Keratinocyte (primary cell): Measurements from ENCODE around the gene ARL15. TPM values are rescaled to one million over a fixed set of nuclear protein-coding genes. Genes with fewer than 3 reads are reported as not detected.

Experiments used
- DNase-seq: peaks from one replicate; pipeline ENCODE4 v3.0.0-alpha.2; 2011; ENCODE audit warnings: low read depth, missing footprints, low spot score
- FAIRE-seq: peaks from 2 replicates; lab custom pipeline; 2011; peaks lifted over from hg19 to GRCh38; lab: Jason Lieb, UNC
- H2AFZ ChIP-seq: 2 replicates; pipeline ENCODE4 v1.6.0; 2012; ENCODE audit warnings: low read length, control low read depth, inconsistent platforms; ENCODE audit not compliant: control insufficient read depth
- H3K27ac ChIP-seq: 2 replicates; pipeline ENCODE4 v1.5.1; 2011; ENCODE audit warnings: low read length; ENCODE audit not compliant: control insufficient read depth, insufficient read depth
- H3K27me3 ChIP-seq: 3 replicates; pipeline ENCODE4 v1.6.0; 2011; ENCODE audit warnings: low read length; ENCODE audit not compliant: control insufficient read depth, insufficient read depth; ENCODE audit errors: extremely low read depth
- H3K36me3 ChIP-seq, 2 experiments: 2 replicates in 1 of 2; 3 replicates in 1 of 2; pipeline ENCODE4 v1.5.1; 2011; ENCODE audit warnings: low read length in 2 of 2, mild to moderate bottlenecking in 1 of 2; ENCODE audit not compliant: control insufficient read depth in 2 of 2, insufficient read depth in 2 of 2; ENCODE audit errors: extremely low read depth in 1 of 2
- H3K4me1 ChIP-seq: 3 replicates; pipeline ENCODE4 v1.5.1; 2011; ENCODE audit warnings: low read length; ENCODE audit not compliant: control insufficient read depth, insufficient read depth; ENCODE audit errors: extremely low read depth
- H3K4me2 ChIP-seq: 3 replicates; pipeline ENCODE4 v1.6.0; 2011; ENCODE audit warnings: low read depth, low read length; ENCODE audit not compliant: control insufficient read depth, insufficient read depth; ENCODE audit errors: extremely low read depth
- H3K4me3 ChIP-seq, 3 experiments: fragments of 200-600 bp in 1 of 3; sonication (generic) in 1 of 3; 2 replicates in 2 of 3; 3 replicates in 1 of 3; pipeline ENCODE4 v1.5.1; 2011 to 2016; ENCODE audit warnings: low read length in 3 of 3, mild to moderate bottlenecking in 3 of 3, control low read depth in 2 of 3, inconsistent platforms in 1 of 3, low read depth in 1 of 3, mixed read lengths in 1 of 3, mixed run types in 1 of 3, moderate library complexity in 1 of 3; ENCODE audit not compliant: control insufficient read depth in 2 of 3, insufficient read depth in 2 of 3; ENCODE audit errors: extremely low read depth in 1 of 3
- H3K79me2 ChIP-seq: 2 replicates; pipeline ENCODE4 v1.6.0; 2012; ENCODE audit warnings: low read length; ENCODE audit not compliant: control insufficient read depth, insufficient read depth
- H3K9ac ChIP-seq: 3 replicates; pipeline ENCODE4 v1.6.0; 2011; ENCODE audit warnings: low read length; ENCODE audit not compliant: control insufficient read depth, insufficient read depth; ENCODE audit errors: extremely low read depth
- H3K9me1 ChIP-seq: 3 replicates; pipeline ENCODE4 v1.6.0; 2011; ENCODE audit warnings: low read length; ENCODE audit not compliant: control insufficient read depth, insufficient read depth; ENCODE audit errors: extremely low read depth
- H3K9me3 ChIP-seq: 2 replicates; pipeline ENCODE4 v1.5.1; 2012; ENCODE audit warnings: low read depth, low read length; ENCODE audit not compliant: control insufficient read depth
- H4K20me1 ChIP-seq: 3 replicates; pipeline ENCODE4 v1.6.0; 2011; ENCODE audit warnings: low read length; ENCODE audit not compliant: control insufficient read depth, insufficient read depth; ENCODE audit errors: extremely low read depth
- EZH2 ChIP-seq: IDR thresholded peaks from one replicate; pipeline ENCODE4 v1.6.1; 2012; ENCODE audit warnings: inconsistent platforms, mild to moderate bottlenecking, low read length, moderate library complexity
- dilution Hi-C: fragments of 300-500 bp; cut with MboI; formaldehyde crosslinking; loops from one replicate; pipeline ENCODE4 v1.7.0; 2020; ENCODE audit warnings: low sequenced_read_pairs; ENCODE audit not compliant: extremely low pct_ligation_motif_present
- polyA plus RNA-seq, 5 experiments: library from polyadenylated mRNA; depleted of rRNA in 3 of 5; stranded (reverse) in 3 of 5; stranded (forward) in 1 of 5; unstranded in 1 of 5; fragments of >200 nt; gene quantifications; 1 replicate in 1 of 5; 2 replicates in 3 of 5; 3 replicates in 1 of 5; pipeline versions ENCODE4 v1.2.1 to v1.2.3, GENCODE V29; 2011 to 2012; ENCODE audit warnings: missing spikeins in 2 of 5, low read depth in 1 of 5, low replicate concordance in 1 of 5
- TF ChIP-seq, protein P1 (sequence below), 3 experiments: IDR thresholded peaks in 1 of 3; conservative IDR thresholded peaks in 1 of 3; optimal IDR thresholded peaks in 1 of 3; 2 replicates in 2 of 3; 3 replicates in 1 of 3; pipeline versions ENCODE3 to v1.5.1; 2011; ENCODE audit warnings: low read length in 3 of 3, mild to moderate bottlenecking in 3 of 3, moderate library complexity in 2 of 3, control low read depth in 1 of 3, inconsistent platforms in 1 of 3; ENCODE audit not compliant: insufficient read depth in 2 of 3; ENCODE audit errors: extremely low read depth in 1 of 3

The ARL15 gene
- polyA plus RNA-seq, 1 donor (not counting 4 experiments of a cell fraction or from before 2014, with no cell fraction given), result 19.7 TPM

GRCh38 chr5:54206580-54207229 lies 103.7 kb downstream of the ARL15 start:
- no peak overlapping the region for H2AFZ ChIP-seq
- H3K9ac ChIP-seq, result no peak overlapping the region
- no peak for TF ChIP-seq EZH2
- TF ChIP-seq, protein P1, sequence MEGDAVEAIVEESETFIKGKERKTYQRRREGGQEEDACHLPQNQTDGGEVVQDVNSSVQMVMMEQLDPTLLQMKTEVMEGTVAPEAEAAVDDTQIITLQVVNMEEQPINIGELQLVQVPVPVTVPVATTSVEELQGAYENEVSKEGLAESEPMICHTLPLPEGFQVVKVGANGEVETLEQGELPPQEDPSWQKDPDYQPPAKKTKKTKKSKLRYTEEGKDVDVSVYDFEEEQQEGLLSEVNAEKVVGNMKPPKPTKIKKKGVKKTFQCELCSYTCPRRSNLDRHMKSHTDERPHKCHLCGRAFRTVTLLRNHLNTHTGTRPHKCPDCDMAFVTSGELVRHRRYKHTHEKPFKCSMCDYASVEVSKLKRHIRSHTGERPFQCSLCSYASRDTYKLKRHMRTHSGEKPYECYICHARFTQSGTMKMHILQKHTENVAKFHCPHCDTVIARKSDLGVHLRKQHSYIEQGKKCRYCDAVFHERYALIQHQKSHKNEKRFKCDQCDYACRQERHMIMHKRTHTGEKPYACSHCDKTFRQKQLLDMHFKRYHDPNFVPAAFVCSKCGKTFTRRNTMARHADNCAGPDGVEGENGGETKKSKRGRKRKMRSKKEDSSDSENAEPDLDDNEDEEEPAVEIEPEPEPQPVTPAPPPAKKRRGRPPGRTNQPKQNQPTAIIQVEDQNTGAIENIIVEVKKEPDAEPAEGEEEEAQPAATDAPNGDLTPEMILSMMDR (optimal IDR thresholded peaks at IDR 0.05 in 1 of 3, IDR thresholded peaks at IDR 0.05 in 1 of 3, conservative IDR thresholded peaks at IDR 0.05 in 1 of 3; ENCODE audit: extremely low read depth in 1 of 3, insufficient read depth in 2 of 3, low read length in 3 of 3), result no peak
- no peaks in the 10 kb centered on the region for H3K79me2 ChIP-seq
- no peaks in the 10 kb centered on the region for H4K20me1 ChIP-seq
- DNase-seq (no peak), FAIRE-seq (no peak)
- no peaks in the 10 kb centered on the region for H3K4me1 ChIP-seq
- no peak overlapping the region for H3K4me3 ChIP-seq
- dilution Hi-C loops, result no loop called here
- H3K4me2 ChIP-seq, result no peak overlapping the region
- H3K36me3 ChIP-seq, result no peaks in the 10 kb centered on the region
- no peaks in the 10 kb centered on the region for H3K27me3 ChIP-seq
- no peaks in the 10 kb centered on the region for H3K9me1 ChIP-seq
- H3K9me3 ChIP-seq, result no peaks in the 10 kb centered on the region
- no peak overlapping the region for H3K27ac ChIP-seq

DNA sequence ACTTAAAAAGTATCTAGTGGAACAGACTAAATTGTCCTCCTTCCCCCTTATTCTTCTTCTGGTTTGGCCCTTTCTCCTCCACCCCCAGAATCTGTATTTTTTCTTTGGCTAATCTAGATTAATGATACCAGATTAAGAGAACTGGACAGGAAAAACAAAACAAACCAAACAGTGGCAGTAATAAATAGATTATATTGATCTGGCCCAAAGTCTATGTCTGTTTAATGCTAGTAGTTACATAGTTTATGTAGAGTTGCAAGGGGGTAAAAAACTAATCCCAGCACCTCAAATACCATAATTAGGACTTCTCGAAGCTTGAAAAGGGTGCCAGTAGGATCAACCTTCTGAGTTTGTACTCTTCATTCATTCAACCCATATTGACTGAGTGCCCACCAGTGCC lies 104.5 kb downstream of the ARL15 start:
- no peaks in the 10 kb centered on the region for H3K9me3 ChIP-seq
- no peaks in the 10 kb centered on the region for H4K20me1 ChIP-seq
- FAIRE-seq, result no peak
- no peaks in the 10 kb centered on the region for H3K27me3 ChIP-seq
- no peak for DNase-seq
- no peak for TF ChIP-seq EZH2
- TF ChIP-seq, protein P1 (optimal IDR thresholded peaks at IDR 0.05 in 1 of 3, IDR thresholded peaks at IDR 0.05 in 1 of 3, conservative IDR thresholded peaks at IDR 0.05 in 1 of 3; ENCODE audit: extremely low read depth in 1 of 3, insufficient read depth in 2 of 3, low read length in 3 of 3), result no peak
- H3K9me1 ChIP-seq, result no peaks in the 10 kb centered on the region
- no peaks in the 10 kb centered on the region for H3K36me3 ChIP-seq
- no peak overlapping the region for H2AFZ ChIP-seq
- H3K27ac ChIP-seq, result no peak overlapping the region
- H3K9ac ChIP-seq, result no peak overlapping the region
- no peaks in the 10 kb centered on the region for H3K4me1 ChIP-seq
- H3K79me2 ChIP-seq, result no peaks in the 10 kb centered on the region
- dilution Hi-C loops, result no loop called here
- H3K4me2 ChIP-seq, result no peak overlapping the region
- H3K4me3 ChIP-seq, result no peak overlapping the region
